BE2C (cell line): Measurements from ENCODE around the gene NOSIP.
A peak's percentile ranks its signal among the peaks of the same experiment; 100 is the strongest.

Experiments used
- DNase-seq: peaks from one replicate; pipeline ENCODE4 v3.0.0-alpha.2; 2020
- H3K27me3 ChIP-seq: fragments of 250-450 bp; sonication (Bioruptor Pico); 2 replicates; pipeline ENCODE4 v1.5.1; 2020; ENCODE audit warnings: mild to moderate bottlenecking
- H3K36me3 ChIP-seq: fragments of 250-450 bp; sonication (Bioruptor Pico); 2 replicates; pipeline ENCODE4 v1.5.1; 2020; ENCODE audit warnings: mild to moderate bottlenecking
- H3K4me1 ChIP-seq: fragments of 250-450 bp; sonication (Bioruptor Pico); 2 replicates; pipeline ENCODE4 v1.5.1; 2020
- H3K4me3 ChIP-seq: 2 replicates; pipeline ENCODE4 v1.5.1; 2011; ENCODE audit warnings: low read depth, low read length
- H3K9me3 ChIP-seq: fragments of 250-450 bp; sonication (Bioruptor Pico); 2 replicates; pipeline ENCODE4 v1.5.1; 2020
- TF ChIP-seq, protein P1 (sequence below): IDR thresholded peaks from 2 replicates; pipeline ENCODE4 v1.5.1; 2012; ENCODE audit warnings: mild to moderate bottlenecking, low read depth, low read length

The NOSIP gene

DNA sequence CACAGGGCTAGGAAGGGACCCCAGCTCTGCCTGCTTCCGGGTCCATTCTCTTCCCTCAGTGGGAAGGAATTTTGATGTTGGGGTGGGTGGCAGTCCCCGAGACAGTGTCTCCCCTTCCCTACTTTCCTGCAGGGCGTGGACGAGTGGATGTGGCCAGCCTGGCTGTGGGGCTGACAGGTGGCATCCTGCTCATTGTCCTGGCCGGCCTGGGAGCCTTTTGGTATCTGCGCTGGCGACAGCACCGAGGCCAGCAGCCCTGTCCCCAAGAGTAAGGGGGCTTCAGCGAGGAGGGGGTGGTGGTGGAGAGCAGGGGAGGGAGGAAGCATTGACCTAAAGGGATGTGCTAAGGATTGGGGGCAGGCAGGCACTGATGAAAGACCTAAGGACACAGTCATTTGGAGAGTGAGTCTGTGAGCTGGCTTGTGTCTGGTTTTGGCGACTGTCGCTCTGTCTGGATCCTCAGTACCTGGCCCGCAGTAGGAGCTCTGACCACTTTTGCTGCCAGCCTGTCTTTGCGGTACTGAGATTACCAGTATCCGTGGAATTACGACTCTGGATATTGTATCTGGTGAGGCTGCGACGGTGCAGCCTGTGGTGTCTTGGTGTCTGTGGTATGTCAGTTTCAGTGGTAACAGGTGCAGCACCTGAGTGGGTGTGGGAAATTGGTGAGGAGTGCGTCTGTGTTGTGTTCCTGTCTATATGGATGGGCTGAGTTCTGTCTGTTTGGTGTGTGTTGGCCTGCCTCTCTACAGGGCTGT is 8.2 kb upstream of the NOSIP start:
- no peak for DNase-seq
- peaks cover under 1% of the 10 kb centered on the region; the same call in 1 of the 2 replicates for H3K36me3 ChIP-seq
- no peaks in the 10 kb centered on the region for H3K27me3 ChIP-seq
- peaks cover 5% of the 10 kb centered on the region; the same call in 1 of the 2 replicates for H3K4me1 ChIP-seq
- TF ChIP-seq, protein P1, sequence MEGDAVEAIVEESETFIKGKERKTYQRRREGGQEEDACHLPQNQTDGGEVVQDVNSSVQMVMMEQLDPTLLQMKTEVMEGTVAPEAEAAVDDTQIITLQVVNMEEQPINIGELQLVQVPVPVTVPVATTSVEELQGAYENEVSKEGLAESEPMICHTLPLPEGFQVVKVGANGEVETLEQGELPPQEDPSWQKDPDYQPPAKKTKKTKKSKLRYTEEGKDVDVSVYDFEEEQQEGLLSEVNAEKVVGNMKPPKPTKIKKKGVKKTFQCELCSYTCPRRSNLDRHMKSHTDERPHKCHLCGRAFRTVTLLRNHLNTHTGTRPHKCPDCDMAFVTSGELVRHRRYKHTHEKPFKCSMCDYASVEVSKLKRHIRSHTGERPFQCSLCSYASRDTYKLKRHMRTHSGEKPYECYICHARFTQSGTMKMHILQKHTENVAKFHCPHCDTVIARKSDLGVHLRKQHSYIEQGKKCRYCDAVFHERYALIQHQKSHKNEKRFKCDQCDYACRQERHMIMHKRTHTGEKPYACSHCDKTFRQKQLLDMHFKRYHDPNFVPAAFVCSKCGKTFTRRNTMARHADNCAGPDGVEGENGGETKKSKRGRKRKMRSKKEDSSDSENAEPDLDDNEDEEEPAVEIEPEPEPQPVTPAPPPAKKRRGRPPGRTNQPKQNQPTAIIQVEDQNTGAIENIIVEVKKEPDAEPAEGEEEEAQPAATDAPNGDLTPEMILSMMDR, result no peak
- H3K9me3 ChIP-seq, result no peaks in the 10 kb centered on the region
- H3K4me3 ChIP-seq, result no peak overlapping the region

DNA sequence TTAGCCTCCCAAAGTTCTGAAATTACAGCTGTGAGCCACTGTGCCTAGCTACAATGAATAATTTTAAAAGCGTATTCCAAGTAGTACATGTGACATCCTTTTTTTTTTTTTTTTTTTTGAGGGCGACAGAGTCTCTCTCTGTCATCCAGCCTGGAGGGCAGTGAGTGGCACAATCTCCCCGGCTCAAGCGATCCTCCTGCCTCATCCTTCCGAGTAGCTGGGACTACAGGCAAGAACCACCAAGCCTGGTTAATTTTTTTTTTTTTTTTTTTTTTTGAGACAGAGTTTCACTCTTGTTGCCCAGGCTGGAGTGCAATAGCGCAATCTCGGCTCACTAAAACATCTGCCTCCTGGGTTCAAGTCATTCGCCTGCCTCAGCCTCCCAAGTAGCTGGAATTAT is 6.9 kb upstream of the NOSIP start:
- H3K36me3 ChIP-seq, result no peaks in the 10 kb centered on the region
- no peaks in the 10 kb centered on the region for H3K27me3 ChIP-seq
- TF ChIP-seq, protein P1, result no peak
- no peak for DNase-seq
- H3K4me3 ChIP-seq, result no peak overlapping the region
- peaks cover 5% of the 10 kb centered on the region; the same call in 1 of the 2 replicates for H3K4me1 ChIP-seq
- H3K9me3 ChIP-seq, result no peaks in the 10 kb centered on the region

DNA sequence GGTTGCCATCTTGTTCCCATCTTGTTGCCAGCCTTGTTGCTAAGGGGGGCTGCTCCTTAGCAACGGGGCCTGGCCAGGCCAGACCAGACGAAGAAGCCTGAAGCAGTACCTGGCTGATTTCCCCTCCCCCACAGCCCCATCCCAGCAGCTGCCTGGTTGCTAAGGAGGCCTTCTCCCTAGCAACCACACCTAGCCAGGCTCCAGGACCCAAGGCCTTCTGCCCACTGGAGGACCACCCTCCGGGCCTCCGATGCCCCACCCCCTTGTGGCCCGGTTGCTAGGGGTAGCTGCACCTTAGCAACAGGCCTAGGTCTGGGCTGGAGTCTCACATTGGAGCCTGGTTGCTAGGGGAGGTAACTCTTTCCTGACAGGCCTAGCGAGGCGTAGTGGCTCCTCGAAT is 4.7 kb upstream of the NOSIP start:
- H3K27me3 ChIP-seq, result no peaks in the 10 kb centered on the region
- no peaks in the 10 kb centered on the region for H3K9me3 ChIP-seq
- peak; percentile 60 for DNase-seq
- H3K4me1 ChIP-seq, result peaks cover 5% of the 10 kb centered on the region; the same call in 1 of the 2 replicates
- H3K4me3 ChIP-seq, result no peak overlapping the region
- TF ChIP-seq, protein P1, result no peak
- no peaks in the 10 kb centered on the region for H3K36me3 ChIP-seq

- TF ChIP-seq, protein P1, result no peak
- H3K4me1 ChIP-seq, result peaks cover 5% of the 10 kb centered on the region; the same call in 1 of the 2 replicates
- no peak overlapping the region for H3K4me3 ChIP-seq
- no peak for DNase-seq
- H3K36me3 ChIP-seq, result no peaks in the 10 kb centered on the region
- no peaks in the 10 kb centered on the region for H3K9me3 ChIP-seq
- no peaks in the 10 kb centered on the region for H3K27me3 ChIP-seq
Observed at GRCh38 chr19:49583239-49583638, 2.9 kb upstream of the NOSIP start.

GRCh38 chr19:49581007-49581508 is 702 bp upstream of the NOSIP start, which contains the start of gene PRRG2:
PRRG2 (plus strand) TSS chr19:49581316; CDS start chr19:49583220, 1,904 bp downstream.
- TF ChIP-seq, protein P1, result no peak
- Histone ChIP-seq H3K4me1 (peaks cover 5% of the 10 kb centered on the region; the same call in 1 of the 2 replicates), H3K4me3 (peak within 1 kb of the TSS; percentile 78), H3K36me3 (peaks cover 5% of the 10 kb centered on the region; the same call in 1 of the 2 replicates), H3K9me3 (no peaks in the 10 kb centered on the region), H3K27me3 (no peaks in the 10 kb centered on the region)
- DNase-seq, result no peak

DNA sequence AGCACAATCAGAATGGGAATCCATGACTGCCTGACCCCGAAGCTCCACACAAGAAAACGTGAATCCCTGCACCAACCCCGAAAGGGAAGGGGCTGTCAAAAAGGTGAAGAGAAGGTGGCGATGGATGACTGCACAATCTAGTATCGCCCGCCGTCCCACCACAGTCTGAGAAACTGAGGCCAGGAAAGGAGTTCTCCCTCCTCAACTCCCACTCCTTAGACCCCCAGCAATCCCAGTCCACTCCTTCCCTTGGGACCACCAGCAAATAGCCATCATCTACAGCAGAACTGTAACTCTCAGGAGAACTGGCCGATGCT is 451 bp downstream of the NOSIP start:
- peak overlapping the region; percentile 78 for H3K4me3 ChIP-seq
- H3K36me3 ChIP-seq, result peaks cover 14% of the 10 kb centered on the region
- no peak for DNase-seq
- TF ChIP-seq, protein P1, result no peak
- no peaks in the 10 kb centered on the region for H3K4me1 ChIP-seq
- H3K27me3 ChIP-seq, result no peaks in the 10 kb centered on the region
- no peaks in the 10 kb centered on the region for H3K9me3 ChIP-seq
